Measurements from ENCODE around the gene GPC5. TPM values are rescaled to one million over a fixed set of nuclear protein-coding genes. Genes with fewer than 3 reads are reported as not detected.

The GPC5 gene
- total RNA-seq, 1 donor from 2014 or later, result 8.7 TPM

- intact Hi-C loops (cut with DNase I), result no loop called here
- DNase-seq (no peak), ATAC-seq (no peak)
- H3K4me1 ChIP-seq, result no peaks in the 10 kb centered on the region
- H3K4me3 ChIP-seq, result no peak overlapping the region
- H3K27me3 ChIP-seq (ENCODE audit: low read depth), result no peaks in the 10 kb centered on the region
- H3K36me3 ChIP-seq, result no peaks in the 10 kb centered on the region
- TF ChIP-seq CTCF (IDR thresholded peaks at IDR 0.05), result no peak
- H3K27ac ChIP-seq, result no peak overlapping the region
- no peaks in the 10 kb centered on the region for H3K9me3 ChIP-seq
Measured at GRCh38 chr13:92418818-92419412, 1020.5 kb downstream of the GPC5 start.

- TF ChIP-seq CTCF (IDR thresholded peaks at IDR 0.05), result no peak
- Histone ChIP-seq H3K9me3 (no peaks in the 10 kb centered on the region), H3K4me3 (no peak overlapping the region), H3K36me3 (no peaks in the 10 kb centered on the region), H3K4me1 (no peaks in the 10 kb centered on the region), H3K27ac (no peak overlapping the region), H3K27me3 (ENCODE audit: low read depth) (no peaks in the 10 kb centered on the region)
- ATAC-seq (no peak), DNase-seq (no peak)
- intact Hi-C loops (cut with DNase I), result no loop called here
Measured at GRCh38 chr13:92429231-92429630, 1030.8 kb downstream of the GPC5 start.

GRCh38 chr13:92433386-92433785 is 1035.0 kb downstream of the GPC5 start:
- DNase-seq, result no peak

GRCh38 chr13:92433963-92434362 is 1035.5 kb downstream of the GPC5 start:
- DNase-seq (no peak), ATAC-seq (no peak)
- no peak for TF ChIP-seq CTCF (IDR thresholded peaks at IDR 0.05)
- no peak overlapping the region for H3K27ac ChIP-seq
- H3K9me3 ChIP-seq, result no peaks in the 10 kb centered on the region
- H3K36me3 ChIP-seq, result no peaks in the 10 kb centered on the region
- H3K4me1 ChIP-seq, result no peaks in the 10 kb centered on the region
- intact Hi-C loops (cut with DNase I), result no loop called here
- no peaks in the 10 kb centered on the region for H3K27me3 ChIP-seq (ENCODE audit: low read depth)
- no peak overlapping the region for H3K4me3 ChIP-seq

More at GRCh38 chr13:92433386-92433785, 1035.0 kb downstream of the GPC5 start:
- no peak for TF ChIP-seq CTCF (IDR thresholded peaks at IDR 0.05)
- no peaks in the 10 kb centered on the region for H3K36me3 ChIP-seq
- intact Hi-C loops (cut with DNase I), result no loop called here
- no peak overlapping the region for H3K27ac ChIP-seq
- no peaks in the 10 kb centered on the region for H3K27me3 ChIP-seq (ENCODE audit: low read depth)
- H3K4me3 ChIP-seq, result no peak overlapping the region
- no peaks in the 10 kb centered on the region for H3K4me1 ChIP-seq
- ATAC-seq, result no peak
- H3K9me3 ChIP-seq, result no peaks in the 10 kb centered on the region

GRCh38 chr13:92436924-92437323 is 1038.5 kb downstream of the GPC5 start:
- Histone ChIP-seq H3K9me3 (no peaks in the 10 kb centered on the region), H3K27ac (no peak overlapping the region), H3K27me3 (ENCODE audit: low read depth) (no peaks in the 10 kb centered on the region), H3K4me3 (no peak overlapping the region), H3K4me1 (no peaks in the 10 kb centered on the region), H3K36me3 (no peaks in the 10 kb centered on the region)
- no peak for TF ChIP-seq CTCF (IDR thresholded peaks at IDR 0.05)
- ATAC-seq (no peak), DNase-seq (no peak)
- intact Hi-C loops (cut with DNase I), result no loop called here
